Endothelial cell of umbilical vein (primary cell): Measurements from ENCODE around the gene BPIFB3.

ENCODE experiments used
- CTCF ChIP-seq, 2 donors: IDR thresholded peaks; 1 replicate in 1 of 2; 2 replicates in 1 of 2; pipeline ENCODE4 v1.5.1; 2011; ENCODE audit warnings: low read length in 2 of 2, mild to moderate bottlenecking in 2 of 2, moderate library complexity in 2 of 2, control low read depth in 1 of 2, inconsistent platforms in 1 of 2, low read depth in 1 of 2; ENCODE audit not compliant: insufficient read depth in 1 of 2; ENCODE audit errors: extremely low read depth in 1 of 2
- EZH2 ChIP-seq: IDR thresholded peaks from 2 replicates; pipeline ENCODE4 v1.6.1; 2012; ENCODE audit warnings: borderline replicate concordance, low read depth, mild to moderate bottlenecking, moderate library complexity, low read length, inconsistent platforms; ENCODE audit not compliant: severe bottlenecking
- FOS ChIP-seq: IDR thresholded peaks from 2 replicates; pipeline ENCODE4 v1.6.1; 2011; ENCODE audit warnings: mild to moderate bottlenecking, low read length, moderate library complexity, borderline replicate concordance; ENCODE audit not compliant: insufficient read depth
- GATA2 ChIP-seq: IDR thresholded peaks from 2 replicates; pipeline ENCODE4 v1.7.0; 2011; ENCODE audit warnings: low read depth, mild to moderate bottlenecking, moderate library complexity, mixed read lengths, low read length; ENCODE audit not compliant: insufficient read length, insufficient read depth
- JUN ChIP-seq: IDR thresholded peaks from 2 replicates; pipeline ENCODE4 v1.6.1; 2011; ENCODE audit warnings: borderline replicate concordance, low read depth; ENCODE audit not compliant: insufficient read length, insufficient read depth
- MAX ChIP-seq: IDR thresholded peaks from 2 replicates; pipeline ENCODE4 v1.6.1; 2011; ENCODE audit not compliant: insufficient read depth, insufficient read length
- MYC ChIP-seq: IDR thresholded peaks from one replicate; pipeline ENCODE4 v1.6.1; 2011; ENCODE audit warnings: mild to moderate bottlenecking, low read depth, low read length
- POLR2A ChIP-seq: IDR thresholded peaks from 2 replicates; pipeline ENCODE4 v1.6.1; 2012; ENCODE audit warnings: low read depth, mild to moderate bottlenecking, control low read depth, low read length
- POLR2AphosphoS5 ChIP-seq: IDR thresholded peaks from 2 replicates; pipeline ENCODE4 v1.6.1; 2012; ENCODE audit warnings: low read depth, mild to moderate bottlenecking, control low read depth, low read length, moderate library complexity; ENCODE audit not compliant: insufficient read depth

GRCh38 chr20:33054791-33055190, 1.1 kb downstream of the BPIFB3 start:
- no peak for TF ChIP-seq POLR2AphosphoS5
- TF ChIP-seq CTCF (IDR thresholded peaks at IDR 0.05; ENCODE audit: extremely low read depth in 1 of 2, insufficient read depth in 1 of 2, low read depth in 1 of 2, low read length in 2 of 2), result no peak
- no peak for TF ChIP-seq FOS
- no peak for TF ChIP-seq POLR2A
- no peak for TF ChIP-seq EZH2
- no peak for TF ChIP-seq MAX
- no peak for TF ChIP-seq JUN
- no peak for TF ChIP-seq MYC
- no peak for TF ChIP-seq GATA2
